Medulla oblongata (tissue), 1 donor: Measurements from ENCODE around the gene RGPD3.

ENCODE experiments used
- DNase-seq: peaks from one replicate; pipeline ENCODE4 v3.0.0-alpha.2; 2015; ENCODE audit errors: extremely low spot score

The RGPD3 gene

GRCh38 chr2:106342831-106343251 lies 125.4 kb downstream of the RGPD3 start:
- DNase-seq: no peak

DNA sequence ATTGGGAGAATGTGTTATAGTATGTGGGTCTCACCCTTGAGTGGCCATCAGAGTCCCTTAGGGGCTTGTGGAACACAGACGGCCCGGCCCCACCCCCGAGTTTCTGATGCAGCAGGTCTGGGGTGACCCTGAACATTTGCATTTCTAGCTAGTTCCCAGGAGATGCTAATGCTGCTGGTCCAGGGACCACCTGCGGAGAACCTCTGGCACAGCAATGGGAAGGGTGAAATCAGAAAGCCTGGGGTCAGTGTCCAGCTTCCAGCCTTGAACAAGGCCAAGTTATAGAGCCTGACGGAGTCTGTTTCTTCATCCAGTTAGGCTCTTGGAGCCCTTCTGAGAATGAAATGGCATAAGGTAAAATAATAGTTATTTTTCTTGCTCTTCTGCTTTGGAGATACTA lies 126.5 kb downstream of the RGPD3 start:
- no peak for DNase-seq
